ENCODE data around the gene OGDH.
A peak's percentile ranks its signal among the peaks of the same experiment; 100 is the strongest.
"Not testable (repeated sequence)": the region's sequence is repeated elsewhere in the genome, so short reads cannot be mapped to it uniquely, and the experiment has no call there.

Gene OGDH

GRCh38 chr7:44673324-44673723 is 66.9 kb downstream of the OGDH start:
- DNase-seq (ENCODE audit: low read depth): no peak

DNA sequence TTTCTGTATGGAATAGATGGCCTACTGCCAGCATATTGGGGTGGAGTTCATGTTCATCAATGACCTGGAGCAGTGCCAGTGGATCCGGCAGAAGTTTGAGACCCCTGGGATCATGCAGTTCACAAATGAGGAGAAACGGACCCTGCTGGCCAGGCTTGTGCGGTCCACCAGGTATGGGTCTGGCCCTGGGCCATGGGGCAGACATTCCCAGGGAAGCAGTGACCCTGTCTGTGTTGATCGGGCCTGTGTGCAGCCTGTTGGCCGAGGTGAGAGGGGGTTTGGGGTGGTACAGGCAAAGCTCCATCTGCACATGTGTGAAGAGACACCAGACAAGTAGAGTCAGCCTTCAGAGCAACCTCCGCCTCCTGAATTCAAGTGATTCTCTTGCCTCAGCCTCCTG is 67.3 kb downstream of the OGDH start:
- DNase-seq (ENCODE audit: low read depth): no peak

DNA sequence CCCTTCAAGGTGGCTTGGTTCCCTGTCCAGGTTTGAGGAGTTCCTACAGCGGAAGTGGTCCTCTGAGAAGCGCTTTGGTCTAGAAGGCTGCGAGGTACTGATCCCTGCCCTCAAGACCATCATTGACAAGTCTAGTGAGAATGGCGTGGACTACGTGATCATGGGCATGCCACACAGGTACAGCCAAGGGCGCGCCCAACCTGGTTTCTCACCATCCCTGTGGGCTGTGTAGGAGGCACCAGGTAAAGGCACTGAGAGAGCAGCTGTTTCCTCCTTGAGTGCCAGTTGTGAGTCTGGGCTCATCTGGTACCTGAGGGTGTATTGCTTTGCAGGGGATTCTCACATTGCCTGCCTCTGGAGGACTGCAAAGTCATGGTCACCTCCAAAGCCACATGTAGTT is 68.0 kb downstream of the OGDH start:
- no peak for DNase-seq (ENCODE audit: low read depth)

DNA sequence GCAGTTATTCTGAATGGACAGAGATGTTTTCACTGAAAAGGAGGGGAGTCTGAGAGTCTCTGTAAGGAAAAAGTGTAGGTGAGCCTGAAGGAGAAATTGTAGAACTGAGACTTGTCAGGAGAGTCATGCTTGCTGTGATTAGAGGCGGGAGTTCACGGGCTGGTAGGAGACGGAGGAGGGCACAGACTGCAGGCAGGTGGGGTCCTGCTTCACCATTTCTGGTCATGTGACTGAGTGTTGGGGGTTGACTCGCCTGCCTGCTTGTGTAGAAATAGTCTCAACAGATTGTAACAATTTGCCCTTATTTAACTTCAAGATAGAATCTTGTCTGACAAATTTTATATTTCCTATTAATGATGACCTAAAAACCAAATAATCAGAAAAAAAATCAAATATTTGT is 70.3 kb downstream of the OGDH start:
- no peak for DNase-seq (ENCODE audit: low read depth)

GRCh38 chr7:44678101-44678470 is 71.7 kb downstream of the OGDH start:
- no peak for DNase-seq (ENCODE audit: low read depth)

DNA sequence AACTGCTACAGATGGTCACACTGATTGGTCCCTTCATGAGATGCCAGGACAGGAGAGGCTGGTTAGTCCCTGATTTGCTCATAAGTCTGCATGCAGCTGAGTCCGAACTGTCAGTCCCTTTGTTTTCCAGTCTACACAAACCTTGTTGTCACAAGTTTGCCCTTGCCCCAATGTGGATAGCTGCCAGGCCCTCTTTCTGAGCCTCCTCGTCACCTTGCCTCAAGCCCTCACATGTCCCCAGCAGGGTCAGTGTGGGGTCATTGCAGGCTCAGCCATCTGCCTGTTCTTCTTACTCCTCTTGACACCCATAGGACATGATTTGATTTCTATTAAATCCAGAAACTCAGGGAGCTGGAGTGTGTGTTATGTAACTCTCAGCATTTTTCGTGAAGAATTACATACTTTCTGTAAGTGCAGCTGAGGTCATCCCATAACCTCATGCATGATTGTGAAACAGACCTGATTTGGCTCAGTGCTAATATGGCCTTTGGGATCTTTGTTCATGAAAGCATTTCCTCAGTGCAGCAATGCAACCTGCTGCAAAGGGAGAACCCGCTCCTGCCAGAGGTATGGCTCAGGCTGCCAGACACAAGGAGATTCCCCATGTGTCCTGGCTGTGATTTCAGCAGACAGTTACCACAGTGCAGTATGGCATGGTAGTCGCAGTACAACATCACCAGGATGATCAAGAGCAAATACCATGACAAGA is 72.2 kb downstream of the OGDH start:
- peak; percentile 34 for DNase-seq (ENCODE audit: low read depth)

- no peak for DNase-seq (ENCODE audit: low read depth)
Observed at GRCh38 chr7:44681645-44682044, 75.2 kb downstream of the OGDH start.

GRCh38 chr7:44685723-44686122 is 79.3 kb downstream of the OGDH start:
- no peak for DNase-seq (ENCODE audit: low read depth)

- DNase-seq (ENCODE audit: low read depth): no peak
Observed at GRCh38 chr7:44689427-44689826, 83.0 kb downstream of the OGDH start.

DNA sequence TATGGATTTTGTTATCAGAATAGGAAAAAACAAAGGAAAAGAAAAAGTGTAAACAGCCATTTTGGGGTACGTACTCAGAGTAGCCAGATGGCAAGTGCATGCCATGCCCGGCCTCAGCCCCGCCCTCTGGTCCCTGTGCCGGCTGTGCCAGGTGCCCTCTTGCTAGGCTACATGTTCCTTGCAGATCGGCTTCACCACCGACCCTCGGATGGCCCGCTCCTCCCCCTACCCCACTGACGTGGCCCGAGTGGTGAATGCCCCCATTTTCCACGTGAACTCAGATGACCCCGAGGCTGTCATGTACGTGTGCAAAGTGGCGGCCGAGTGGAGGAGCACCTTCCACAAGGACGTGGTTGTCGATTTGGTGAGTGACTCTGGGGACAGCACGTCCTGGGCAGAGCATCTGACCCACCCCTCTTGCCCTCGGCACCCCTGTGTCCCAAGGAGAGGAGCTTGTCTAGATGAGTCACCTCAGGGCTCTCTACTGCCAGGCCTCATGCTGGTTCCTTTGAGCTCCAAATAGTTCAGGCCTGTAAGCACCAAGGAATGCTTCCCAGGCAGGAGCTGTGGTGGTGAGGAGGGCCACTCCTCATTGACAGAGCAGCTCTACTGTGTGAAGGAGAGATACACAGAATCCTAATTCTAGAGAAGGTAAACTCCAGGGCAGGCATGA is 87.3 kb downstream of the OGDH start:
- DNase-seq (ENCODE audit: low read depth): peak; percentile 74

- DNase-seq (ENCODE audit: low read depth): no peak
Observed at GRCh38 chr7:44694326-44694725, 87.9 kb downstream of the OGDH start.

DNA sequence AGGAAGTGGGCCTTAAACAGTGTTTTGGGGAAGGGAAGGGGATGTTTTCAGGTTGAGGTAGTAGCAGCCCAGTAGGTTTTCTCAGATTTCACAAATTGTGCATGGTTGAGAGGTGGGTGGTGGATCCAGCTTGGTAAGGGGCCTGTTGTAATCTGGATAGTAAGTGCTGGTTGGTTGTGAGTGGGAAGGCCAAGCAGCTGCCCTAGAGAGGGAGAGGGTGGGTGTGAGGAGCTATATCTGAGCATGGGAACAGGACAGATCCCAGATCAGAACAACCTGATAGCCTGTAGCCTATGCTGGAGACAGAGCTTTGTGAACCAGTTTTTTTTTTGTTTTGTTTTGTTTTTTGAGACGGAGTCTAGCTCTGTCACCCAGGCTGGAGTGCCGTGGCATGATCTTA is 88.3 kb downstream of the OGDH start:
- no peak for DNase-seq (ENCODE audit: low read depth)

GRCh38 chr7:44695756-44696155 is 89.3 kb downstream of the OGDH start:
- no peak for DNase-seq (ENCODE audit: low read depth)

DNA sequence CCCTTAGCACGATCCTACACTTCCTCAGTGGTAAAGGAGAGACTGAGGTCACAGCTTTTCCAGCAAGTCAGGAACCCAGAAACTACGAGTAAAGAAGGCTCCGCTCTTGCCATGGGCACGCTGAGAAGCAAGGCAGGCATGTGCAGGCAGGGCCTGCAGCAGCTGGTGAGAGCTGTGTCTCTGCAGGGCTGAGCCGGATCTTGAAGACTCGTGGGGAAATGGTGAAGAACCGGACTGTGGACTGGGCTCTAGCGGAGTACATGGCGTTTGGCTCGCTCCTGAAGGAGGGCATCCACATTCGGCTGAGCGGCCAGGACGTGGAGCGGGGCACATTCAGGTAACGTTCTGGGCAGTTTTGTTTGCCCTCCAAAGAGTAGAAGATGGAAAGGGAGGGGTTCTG is 90.3 kb downstream of the OGDH start:
- DNase-seq (ENCODE audit: low read depth): no peak

DNA sequence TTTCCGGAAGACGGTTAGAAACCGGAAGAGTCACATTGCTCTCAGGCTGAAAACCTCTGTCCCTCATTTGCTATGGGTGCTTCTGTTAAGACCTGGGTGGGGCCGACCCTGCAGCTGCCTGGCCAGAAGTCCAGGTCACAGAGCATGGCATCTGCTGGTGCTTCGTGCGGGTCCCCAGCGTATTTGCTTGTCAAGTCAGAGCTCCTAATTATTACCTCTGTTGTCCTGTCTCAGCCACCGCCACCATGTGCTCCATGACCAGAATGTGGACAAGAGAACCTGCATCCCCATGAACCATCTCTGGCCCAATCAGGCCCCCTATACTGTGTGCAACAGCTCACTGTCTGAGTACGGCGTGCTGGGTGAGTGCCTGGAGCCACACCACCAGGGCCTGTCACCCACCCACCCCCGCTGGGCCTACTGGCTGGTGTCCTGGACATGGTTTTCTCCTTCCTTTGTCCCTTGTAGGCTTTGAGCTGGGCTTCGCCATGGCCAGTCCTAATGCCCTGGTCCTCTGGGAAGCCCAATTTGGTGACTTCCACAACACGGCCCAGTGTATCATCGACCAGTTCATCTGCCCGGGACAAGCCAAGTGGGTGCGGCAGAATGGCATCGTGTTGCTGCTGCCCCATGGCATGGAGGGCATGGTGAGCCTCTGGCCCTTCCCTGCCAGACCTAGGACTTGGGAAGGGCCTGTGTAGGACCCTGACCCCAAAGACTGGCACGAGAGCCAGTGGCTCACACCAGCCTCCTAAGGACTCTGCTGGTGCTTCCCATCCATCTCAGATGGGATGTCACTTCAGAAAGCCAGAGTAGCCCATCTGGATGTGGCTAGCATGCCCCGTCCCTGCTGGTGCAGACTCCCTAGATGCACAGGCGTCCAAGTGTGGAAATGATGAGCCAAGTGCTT is 91.0 kb downstream of the OGDH start:
- no peak for DNase-seq (ENCODE audit: low read depth)

- no peak for DNase-seq (ENCODE audit: low read depth)
Observed at GRCh38 chr7:44698046-44698580, 91.7 kb downstream of the OGDH start.

- DNase-seq (ENCODE audit: low read depth): not testable (repeated sequence)
Observed at GRCh38 chr7:44699598-44699997, 93.2 kb downstream of the OGDH start.

- no peak for DNase-seq (ENCODE audit: low read depth)
Observed at GRCh38 chr7:44700322-44700721, 93.9 kb downstream of the OGDH start.

GRCh38 chr7:44703391-44703790 is 97.0 kb downstream of the OGDH start:
- DNase-seq (ENCODE audit: low read depth): not testable (repeated sequence)

GRCh38 chr7:44703921-44704320 is 97.5 kb downstream of the OGDH start:
- DNase-seq (ENCODE audit: low read depth): no peak

GRCh38 chr7:44705434-44705833 is 99.0 kb downstream of the OGDH start:
- no peak for DNase-seq (ENCODE audit: low read depth)

DNA sequence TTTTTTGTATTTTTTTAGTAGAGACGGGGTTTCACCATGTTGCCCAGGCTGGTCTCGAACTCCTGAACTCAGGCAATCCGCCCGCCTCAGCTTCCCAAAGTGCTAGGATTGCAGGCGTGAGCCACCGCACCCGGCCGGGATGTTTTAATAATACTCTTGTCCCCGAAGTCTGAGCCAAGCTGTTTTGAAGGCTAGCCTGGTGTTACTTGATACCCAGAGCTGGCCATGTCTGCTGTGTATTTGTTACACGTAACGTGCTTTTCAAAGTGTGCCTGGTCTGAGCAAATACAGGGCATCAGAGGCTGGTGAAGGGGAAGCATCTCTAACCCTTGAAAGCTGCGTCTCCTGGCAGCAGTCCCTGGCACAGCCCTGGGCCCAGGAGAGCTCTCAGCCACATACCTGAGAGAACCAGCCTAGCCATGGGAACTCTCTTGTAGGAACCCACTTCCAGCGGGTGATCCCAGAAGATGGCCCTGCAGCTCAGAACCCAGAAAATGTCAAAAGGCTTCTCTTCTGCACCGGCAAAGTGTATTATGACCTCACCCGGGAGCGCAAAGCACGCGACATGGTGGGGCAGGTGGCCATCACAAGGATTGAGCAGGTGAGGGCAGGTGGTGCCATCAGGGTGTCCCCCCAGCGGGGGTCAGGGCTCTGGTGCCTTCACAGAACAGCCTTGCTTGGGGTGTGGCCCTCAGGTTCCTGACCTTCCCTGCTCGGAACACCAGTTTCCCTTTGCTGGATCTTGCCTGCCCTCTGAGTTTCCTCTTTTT is 100.5 kb downstream of the OGDH start:
- DNase-seq (ENCODE audit: low read depth): no peak

All from ELR (cell line).